Measurements from ENCODE around the gene EFHD1.
"Not testable (repeated sequence)": the region's sequence is repeated elsewhere in the genome, so short reads cannot be mapped to it uniquely, and the experiment has no call there.

The EFHD1 gene

GRCh38 chr2:232615339-232615738 lies 18.1 kb upstream of the EFHD1 start:
- no peak for DNase-seq (ENCODE audit: low read depth in 1 of 2, low spot score in 1 of 2)

GRCh38 chr2:232621186-232621585 lies 12.2 kb upstream of the EFHD1 start:
- no peak for DNase-seq (ENCODE audit: low read depth in 1 of 2, low spot score in 1 of 2)

- no peak for DNase-seq (ENCODE audit: low read depth in 1 of 2, low spot score in 1 of 2)
Observed at GRCh38 chr2:232622563-232622962, 10.8 kb upstream of the EFHD1 start.

GRCh38 chr2:232623768-232624765 lies 9.3 kb upstream of the EFHD1 start:
- no peak for DNase-seq (ENCODE audit: low read depth in 1 of 2, low spot score in 1 of 2)

GRCh38 chr2:232626584-232626983 lies 6.8 kb upstream of the EFHD1 start:
- no peak for DNase-seq (ENCODE audit: low read depth in 1 of 2, low spot score in 1 of 2)

GRCh38 chr2:232628466-232629128 lies 4.8 kb upstream of the EFHD1 start:
- no peak for DNase-seq (ENCODE audit: low read depth in 1 of 2, low spot score in 1 of 2)

GRCh38 chr2:232629129-232629475 lies 4.3 kb upstream of the EFHD1 start:
- no peak for DNase-seq (ENCODE audit: low read depth in 1 of 2, low spot score in 1 of 2)

GRCh38 chr2:232632229-232632903 lies 1.0 kb upstream of the EFHD1 start:
- DNase-seq (ENCODE audit: low read depth in 1 of 2, low spot score in 1 of 2) = no peak

- no peak for DNase-seq (ENCODE audit: low read depth in 1 of 2, low spot score in 1 of 2)
Observed at GRCh38 chr2:232632904-232633412, 446 bp upstream of the EFHD1 start.

- DNase-seq (ENCODE audit: low read depth in 1 of 2, low spot score in 1 of 2) = no peak
Observed at GRCh38 chr2:232634206-232635150, 1.1 kb downstream of the EFHD1 start.

GRCh38 chr2:232635376-232635775 lies 2.0 kb downstream of the EFHD1 start:
- not testable (repeated sequence) for DNase-seq (ENCODE audit: low read depth in 1 of 2, low spot score in 1 of 2)

- no peak for DNase-seq (ENCODE audit: low read depth in 1 of 2, low spot score in 1 of 2)
Observed at GRCh38 chr2:232635820-232636219, 2.4 kb downstream of the EFHD1 start.

- no peak for DNase-seq (ENCODE audit: low read depth in 1 of 2, low spot score in 1 of 2)
Observed at GRCh38 chr2:232636788-232637420, 3.5 kb downstream of the EFHD1 start.

GRCh38 chr2:232637866-232638583 lies 4.6 kb downstream of the EFHD1 start:
- DNase-seq (ENCODE audit: low read depth in 1 of 2, low spot score in 1 of 2) = no peak

GRCh38 chr2:232641153-232641848 lies 7.9 kb downstream of the EFHD1 start:
- no peak for DNase-seq (ENCODE audit: low read depth in 1 of 2, low spot score in 1 of 2)

- no peak for DNase-seq (ENCODE audit: low read depth in 1 of 2, low spot score in 1 of 2)
Observed at GRCh38 chr2:232643147-232643425, 9.7 kb downstream of the EFHD1 start.

GRCh38 chr2:232643813-232644347 lies 10.5 kb downstream of the EFHD1 start:
- no peak for DNase-seq (ENCODE audit: low read depth in 1 of 2, low spot score in 1 of 2)

GRCh38 chr2:232645061-232645460 lies 11.7 kb downstream of the EFHD1 start:
- no peak for DNase-seq (ENCODE audit: low read depth in 1 of 2, low spot score in 1 of 2)

- DNase-seq (ENCODE audit: low read depth in 1 of 2, low spot score in 1 of 2) = no peak
Observed at GRCh38 chr2:232646726-232647125, 13.3 kb downstream of the EFHD1 start.
